NB4 (cell line): ENCODE data around the gene HNRNPAB.

Source experiments
- DNase-seq: peaks from one replicate; pipeline ENCODE4 v3.0.0; 2010; ENCODE audit warnings: low read depth
- H3K4me3 ChIP-seq: one replicate; pipeline ENCODE4 v1.5.1; 2011; ENCODE audit warnings: mild to moderate bottlenecking, low read depth, low read length, moderate library complexity
- MYC ChIP-seq: IDR thresholded peaks from 2 replicates; pipeline ENCODE4 v1.6.1; 2011; ENCODE audit warnings: low read depth, low read length
- POLR2A ChIP-seq: IDR thresholded peaks from 2 replicates; pipeline ENCODE4 v1.6.1; 2011; ENCODE audit warnings: mild to moderate bottlenecking; ENCODE audit not compliant: insufficient read length; ENCODE audit errors: extremely low read depth
- TF ChIP-seq, protein P1 (sequence below): IDR thresholded peaks from one replicate; pipeline ENCODE4 v1.5.1; 2012; ENCODE audit warnings: low read depth, low read length
- TF ChIP-seq, protein P2 (sequence below): IDR thresholded peaks from 2 replicates; pipeline ENCODE4 v1.6.1; 2011; ENCODE audit warnings: low read depth, low read length

The HNRNPAB gene

DNA sequence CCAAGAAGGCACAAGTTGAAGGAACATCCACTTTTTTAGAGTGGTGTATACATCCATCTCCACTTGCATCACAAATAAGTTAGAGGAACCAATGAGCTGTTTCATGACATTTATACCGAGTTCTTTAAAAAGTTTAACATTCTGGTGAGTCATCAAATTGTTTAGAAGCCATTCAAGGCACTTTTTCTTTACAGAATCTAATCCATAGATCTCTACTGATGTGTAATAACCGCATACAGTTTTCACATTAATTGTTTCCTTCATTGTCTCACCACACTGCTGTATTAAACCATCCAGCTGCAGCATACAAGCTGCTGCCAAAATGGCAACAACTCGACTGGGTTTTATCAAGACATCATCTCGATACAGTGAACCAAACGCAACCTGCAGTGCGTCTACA, 17.9 kb upstream of the HNRNPAB start:
- H3K4me3 ChIP-seq, result no peak overlapping the region
- TF ChIP-seq POLR2A (no peak), MYC (no peak)
- TF ChIP-seq, protein P1, sequence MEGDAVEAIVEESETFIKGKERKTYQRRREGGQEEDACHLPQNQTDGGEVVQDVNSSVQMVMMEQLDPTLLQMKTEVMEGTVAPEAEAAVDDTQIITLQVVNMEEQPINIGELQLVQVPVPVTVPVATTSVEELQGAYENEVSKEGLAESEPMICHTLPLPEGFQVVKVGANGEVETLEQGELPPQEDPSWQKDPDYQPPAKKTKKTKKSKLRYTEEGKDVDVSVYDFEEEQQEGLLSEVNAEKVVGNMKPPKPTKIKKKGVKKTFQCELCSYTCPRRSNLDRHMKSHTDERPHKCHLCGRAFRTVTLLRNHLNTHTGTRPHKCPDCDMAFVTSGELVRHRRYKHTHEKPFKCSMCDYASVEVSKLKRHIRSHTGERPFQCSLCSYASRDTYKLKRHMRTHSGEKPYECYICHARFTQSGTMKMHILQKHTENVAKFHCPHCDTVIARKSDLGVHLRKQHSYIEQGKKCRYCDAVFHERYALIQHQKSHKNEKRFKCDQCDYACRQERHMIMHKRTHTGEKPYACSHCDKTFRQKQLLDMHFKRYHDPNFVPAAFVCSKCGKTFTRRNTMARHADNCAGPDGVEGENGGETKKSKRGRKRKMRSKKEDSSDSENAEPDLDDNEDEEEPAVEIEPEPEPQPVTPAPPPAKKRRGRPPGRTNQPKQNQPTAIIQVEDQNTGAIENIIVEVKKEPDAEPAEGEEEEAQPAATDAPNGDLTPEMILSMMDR, result no peak
- TF ChIP-seq, protein P2, sequence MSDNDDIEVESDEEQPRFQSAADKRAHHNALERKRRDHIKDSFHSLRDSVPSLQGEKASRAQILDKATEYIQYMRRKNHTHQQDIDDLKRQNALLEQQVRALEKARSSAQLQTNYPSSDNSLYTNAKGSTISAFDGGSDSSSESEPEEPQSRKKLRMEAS, result no peak
- DNase-seq, result no peak

DNA sequence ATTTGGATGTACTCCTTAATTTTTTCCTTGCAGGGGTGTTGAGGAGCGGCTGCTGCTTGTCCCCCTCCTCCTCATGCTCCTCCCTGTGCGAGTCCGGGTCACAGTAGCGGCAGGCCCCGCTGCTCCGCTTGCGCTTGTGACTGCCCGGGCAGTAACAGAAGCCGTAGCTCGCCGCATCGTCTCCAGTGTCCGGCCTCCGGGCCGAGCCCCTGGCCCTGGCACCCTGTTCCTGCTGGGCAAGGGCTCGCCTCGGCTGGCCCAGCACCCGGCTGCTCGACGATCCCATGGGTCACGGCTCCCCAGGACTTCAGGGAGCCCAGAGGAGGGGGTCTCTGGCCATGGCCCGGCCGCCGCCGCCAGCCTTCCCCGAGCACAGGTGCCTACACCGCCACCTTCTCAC, 17.3 kb upstream of the HNRNPAB start, which contains the start of gene GMCL2:
GMCL2 (minus strand) TSS at position 358 of the 400 bp plus-strand sequence; CDS start at position 286, 72 bp downstream.
- no peak for TF ChIP-seq MYC
- TF ChIP-seq, protein P2, result no peak
- H3K4me3 ChIP-seq, result no peak within 1 kb of the TSS
- DNase-seq, result no peak

DNA sequence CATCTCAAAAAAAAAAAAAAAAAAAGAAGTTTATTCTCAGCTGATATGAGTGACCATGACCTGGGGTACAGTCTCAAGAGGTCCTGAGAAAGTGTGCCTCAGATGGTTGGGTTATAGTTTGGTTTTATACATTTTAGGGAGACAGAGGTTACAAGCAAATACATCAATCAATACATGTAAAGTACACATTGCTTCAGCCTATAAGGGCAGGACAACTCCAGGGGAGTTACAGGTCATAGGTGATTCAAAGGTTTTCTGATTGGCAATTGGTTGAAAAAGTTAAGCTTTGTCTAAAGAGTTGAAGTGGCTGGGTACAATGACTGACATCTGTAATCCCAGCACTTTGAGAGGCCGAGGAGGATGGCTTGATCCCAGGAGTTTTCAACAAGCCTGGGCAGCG, 14.9 kb upstream of the HNRNPAB start:
- no peak for DNase-seq
- TF ChIP-seq POLR2A (no peak), MYC (no peak)
- TF ChIP-seq, protein P1, result no peak
- TF ChIP-seq, protein P2, result no peak
- no peak overlapping the region for H3K4me3 ChIP-seq

DNA sequence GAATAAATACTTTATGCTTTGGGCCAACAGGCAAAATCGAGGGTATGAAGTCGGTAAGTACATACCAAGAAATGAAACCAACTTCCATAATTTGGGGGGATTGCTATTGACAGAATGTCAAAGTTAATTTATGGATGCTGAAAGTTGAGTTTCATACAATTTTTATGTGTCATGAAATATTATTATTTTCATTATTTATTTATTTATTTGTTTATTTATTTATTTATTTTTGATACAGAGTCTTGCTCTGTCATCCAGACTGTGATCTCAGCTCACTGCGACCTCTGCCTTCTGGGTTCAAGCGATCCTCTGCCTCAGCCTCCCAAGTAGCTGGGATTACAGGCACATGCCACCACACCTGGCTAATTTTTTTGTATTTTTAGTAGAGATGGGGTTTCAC, 12.7 kb upstream of the HNRNPAB start:
- no peak for TF ChIP-seq MYC
- TF ChIP-seq POLR2A, result no peak
- TF ChIP-seq, protein P2, result no peak
- TF ChIP-seq, protein P1, result no peak
- no peak for DNase-seq
- H3K4me3 ChIP-seq, result no peak overlapping the region

DNA sequence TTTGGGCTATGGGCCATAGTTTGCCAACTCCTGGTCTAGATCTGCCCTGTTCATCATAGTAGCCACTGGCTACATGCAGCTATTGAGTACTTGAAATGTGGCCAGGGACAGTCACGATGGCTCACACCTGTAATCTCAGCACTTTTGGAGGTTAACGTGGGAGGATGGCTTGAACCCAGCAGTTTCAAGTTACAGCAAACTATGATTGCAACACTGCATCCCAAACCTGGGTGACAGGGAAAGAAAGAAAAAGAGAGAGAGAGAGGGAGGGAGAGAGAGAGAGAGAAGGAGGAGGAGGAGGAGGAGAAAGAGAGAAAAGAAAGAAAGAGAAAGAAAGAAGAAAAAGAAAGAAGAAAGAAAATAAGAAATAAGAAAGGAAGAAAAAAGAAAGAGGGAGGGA, 12.1 kb upstream of the HNRNPAB start:
- DNase-seq, result no peak
- H3K4me3 ChIP-seq, result no peak overlapping the region
- TF ChIP-seq, protein P1, result no peak

DNA sequence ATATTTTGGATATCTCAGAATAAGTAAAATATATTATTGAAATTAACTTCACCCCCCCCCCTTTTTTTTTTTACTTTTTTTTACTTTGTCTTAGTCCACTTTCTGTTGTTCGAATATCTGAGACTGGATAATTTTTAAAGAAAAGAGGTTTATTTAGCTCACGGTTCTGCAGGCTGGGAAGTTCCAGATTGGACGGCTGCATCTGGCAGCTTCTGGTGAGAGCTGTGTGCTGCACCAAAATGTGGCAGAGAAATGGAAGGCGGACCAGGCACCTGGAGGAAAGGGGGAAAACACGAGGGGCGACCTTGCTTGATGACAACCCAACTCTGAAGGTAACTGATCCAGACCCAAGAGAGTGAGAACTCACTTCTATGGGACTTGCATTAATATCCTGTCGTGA, 11.5 kb upstream of the HNRNPAB start:
- TF ChIP-seq, protein P1, result no peak
- TF ChIP-seq, protein P2, result no peak
- no peak for TF ChIP-seq MYC
- no peak for TF ChIP-seq POLR2A
- H3K4me3 ChIP-seq, result no peak overlapping the region
- DNase-seq, result no peak
